Transverse colon (tissue), 4 donors: Measurements from ENCODE around the gene RAPGEFL1.
A peak's percentile ranks its signal among the peaks of the same experiment; 100 is the strongest.

ENCODE experiments used
- EP300 ChIP-seq: sonication (generic); formaldehyde crosslinking; IDR thresholded peaks from one replicate; pipeline ENCODE4 v1.6.1; 2017; ENCODE audit warnings: antibody characterized with exemption, low read depth
- POLR2A ChIP-seq: fragments of 450-650 bp; IDR thresholded peaks from one replicate; pipeline ENCODE4 v1.6.1; 2016; ENCODE audit warnings: antibody characterized with exemption, mild to moderate bottlenecking, moderate library complexity
- POLR2AphosphoS5 ChIP-seq, 3 donors: sonication (generic); formaldehyde crosslinking; IDR thresholded peaks; one replicate each; pipeline ENCODE4 v1.6.1; 2016; ENCODE audit warnings: antibody characterized with exemption in 3 of 3
- TF ChIP-seq, protein P1 (sequence below), 5 experiments: fragments of 200-600 bp in 3 of 5; fragments of 450-650 bp in 2 of 5; sonication (generic) in 3 of 5; IDR thresholded peaks; 1 replicate in 2 of 5; 2 replicates in 3 of 5; pipeline ENCODE4 v1.5.1; 2016 to 2017; ENCODE audit warnings: antibody characterized with exemption in 5 of 5, inconsistent platforms in 3 of 5, mild to moderate bottlenecking in 2 of 5, moderate library complexity in 1 of 5

DNA sequence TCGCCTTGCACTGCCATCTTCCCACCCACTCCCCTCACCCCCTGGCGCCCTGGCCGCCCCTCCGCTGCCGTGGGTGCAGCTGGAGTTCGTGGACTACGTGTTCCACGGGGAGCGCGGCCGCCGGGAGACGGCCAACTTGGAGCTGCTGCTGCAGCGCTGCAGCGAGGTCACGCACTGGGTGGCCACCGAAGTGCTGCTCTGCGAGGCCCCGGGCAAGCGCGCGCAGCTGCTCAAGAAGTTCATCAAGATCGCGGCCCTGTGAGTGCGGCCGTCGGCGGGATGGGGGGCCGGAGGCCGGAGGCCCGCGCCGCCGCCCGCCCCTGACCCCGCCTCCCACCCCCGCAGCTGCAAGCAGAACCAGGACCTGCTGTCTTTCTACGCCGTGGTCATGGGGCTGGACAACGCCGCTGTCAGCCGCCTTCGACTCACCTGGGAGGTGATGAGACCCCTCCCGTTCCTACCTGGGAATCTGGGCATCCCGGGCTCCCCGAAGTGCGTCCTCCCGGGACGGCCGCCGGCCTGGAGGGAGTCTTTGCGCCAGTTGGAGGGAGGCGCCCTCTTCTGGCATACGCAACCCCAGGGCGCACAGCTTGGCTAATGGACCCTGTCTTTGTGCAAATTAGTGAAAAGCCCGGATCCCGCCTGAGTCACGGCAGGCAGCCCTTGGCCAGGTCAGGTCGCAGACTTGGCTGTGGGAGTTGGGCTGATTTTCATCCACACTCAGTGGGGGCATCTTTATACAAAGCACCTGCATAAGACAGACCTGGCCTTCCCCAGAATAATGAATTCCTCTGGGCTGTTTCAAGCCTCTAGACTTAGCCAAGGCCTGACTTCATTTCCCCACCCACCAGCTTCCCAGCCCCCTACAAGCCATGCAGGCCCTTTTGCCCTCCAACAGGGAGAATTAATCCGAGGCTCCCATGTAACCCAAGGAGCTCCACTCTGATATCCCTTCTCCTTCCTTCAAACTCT lies 14.3 kb downstream of the RAPGEFL1 start:
- TF ChIP-seq POLR2A = no peak
- TF ChIP-seq, protein P1, sequence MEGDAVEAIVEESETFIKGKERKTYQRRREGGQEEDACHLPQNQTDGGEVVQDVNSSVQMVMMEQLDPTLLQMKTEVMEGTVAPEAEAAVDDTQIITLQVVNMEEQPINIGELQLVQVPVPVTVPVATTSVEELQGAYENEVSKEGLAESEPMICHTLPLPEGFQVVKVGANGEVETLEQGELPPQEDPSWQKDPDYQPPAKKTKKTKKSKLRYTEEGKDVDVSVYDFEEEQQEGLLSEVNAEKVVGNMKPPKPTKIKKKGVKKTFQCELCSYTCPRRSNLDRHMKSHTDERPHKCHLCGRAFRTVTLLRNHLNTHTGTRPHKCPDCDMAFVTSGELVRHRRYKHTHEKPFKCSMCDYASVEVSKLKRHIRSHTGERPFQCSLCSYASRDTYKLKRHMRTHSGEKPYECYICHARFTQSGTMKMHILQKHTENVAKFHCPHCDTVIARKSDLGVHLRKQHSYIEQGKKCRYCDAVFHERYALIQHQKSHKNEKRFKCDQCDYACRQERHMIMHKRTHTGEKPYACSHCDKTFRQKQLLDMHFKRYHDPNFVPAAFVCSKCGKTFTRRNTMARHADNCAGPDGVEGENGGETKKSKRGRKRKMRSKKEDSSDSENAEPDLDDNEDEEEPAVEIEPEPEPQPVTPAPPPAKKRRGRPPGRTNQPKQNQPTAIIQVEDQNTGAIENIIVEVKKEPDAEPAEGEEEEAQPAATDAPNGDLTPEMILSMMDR (IDR thresholded peaks at IDR 0.05) = peak in 4 of 5 experiments; percentile 31 to 52 (median 40)
- peak in 1 of 3 donors; percentile 13 for TF ChIP-seq POLR2AphosphoS5 (IDR thresholded peaks at IDR 0.05)
- no peak for TF ChIP-seq EP300
